ENCODE measurements around the gene TRAF3.
A peak's percentile ranks its signal among the peaks of the same experiment; 100 is the strongest.
"Not testable (repeated sequence)": the region's sequence is repeated elsewhere in the genome, so short reads cannot be mapped to it uniquely, and the experiment has no call there.

Gene TRAF3

GRCh38 chr14:102848830-102849525, 71.7 kb downstream of the TRAF3 start:
- Histone ChIP-seq H3K9me3 (no peaks in the 10 kb centered on the region; the same call in 1 of the 2 replicates), H3K36me3 (replicated peaks) (no peaks in the 10 kb centered on the region; the same call in none of the 2 replicates), H3K27me3 (ENCODE audit: low read depth) (no peaks in the 10 kb centered on the region), H3K4me3 (no peak overlapping the region), H3K4me1 (no peaks in the 10 kb centered on the region; the same call in 1 of the 2 replicates)
- DNase-seq (ENCODE audit: low spot score in 2 of 2), result no peak
- in situ Hi-C loops (cut with MboI; ENCODE audit: low sequenced_read_pairs), result no loop called here

GRCh38 chr14:102849526-102850379, 72.5 kb downstream of the TRAF3 start:
- in situ Hi-C loops (cut with MboI; ENCODE audit: low sequenced_read_pairs), result no loop called here
- Histone ChIP-seq H3K4me3 (no peak overlapping the region), H3K36me3 (replicated peaks) (no peaks in the 10 kb centered on the region; the same call in none of the 2 replicates), H3K27me3 (ENCODE audit: low read depth) (no peaks in the 10 kb centered on the region), H3K4me1 (no peaks in the 10 kb centered on the region; the same call in 1 of the 2 replicates), H3K9me3 (no peaks in the 10 kb centered on the region; the same call in 1 of the 2 replicates)
- DNase-seq (ENCODE audit: low spot score in 2 of 2), result no peak

GRCh38 chr14:102853648-102854047, 76.4 kb downstream of the TRAF3 start:
- H3K4me1 ChIP-seq, result no peaks in the 10 kb centered on the region; the same call in 1 of the 2 replicates
- in situ Hi-C loops (cut with MboI; ENCODE audit: low sequenced_read_pairs), result no loop called here
- no peak overlapping the region for H3K4me3 ChIP-seq
- H3K9me3 ChIP-seq, result no peaks in the 10 kb centered on the region
- no peak for DNase-seq (ENCODE audit: low spot score in 2 of 2)
- no peaks in the 10 kb centered on the region; the same call in 1 of the 2 replicates for H3K36me3 ChIP-seq (replicated peaks)
- H3K27me3 ChIP-seq (ENCODE audit: low read depth), result no peaks in the 10 kb centered on the region

- H3K4me1 ChIP-seq, result no peaks in the 10 kb centered on the region; the same call in 1 of the 2 replicates
- no peaks in the 10 kb centered on the region for H3K27me3 ChIP-seq (ENCODE audit: low read depth)
- no peak overlapping the region for H3K4me3 ChIP-seq
- in situ Hi-C loops (cut with MboI; ENCODE audit: low sequenced_read_pairs), result no loop called here
- no peaks in the 10 kb centered on the region for H3K9me3 ChIP-seq
- DNase-seq (ENCODE audit: low spot score in 2 of 2), result no peak
- H3K36me3 ChIP-seq (replicated peaks), result no peaks in the 10 kb centered on the region; the same call in 1 of the 2 replicates
Measured at GRCh38 chr14:102854091-102854703, 76.9 kb downstream of the TRAF3 start.

GRCh38 chr14:102856179-102856578, 78.9 kb downstream of the TRAF3 start:
- DNase-seq (ENCODE audit: low spot score in 2 of 2), result no peak
- Histone ChIP-seq H3K27me3 (ENCODE audit: low read depth) (no peaks in the 10 kb centered on the region), H3K4me1 (no peaks in the 10 kb centered on the region), H3K9me3 (peaks cover 3% of the 10 kb centered on the region; the same call in 1 of the 2 replicates), H3K36me3 (replicated peaks) (no peaks in the 10 kb centered on the region), H3K4me3 (no peak overlapping the region)
- in situ Hi-C loops (cut with MboI; ENCODE audit: low sequenced_read_pairs), result no loop called here

GRCh38 chr14:102857444-102857843, 80.2 kb downstream of the TRAF3 start:
- in situ Hi-C loops (cut with MboI; ENCODE audit: low sequenced_read_pairs), result no loop called here
- H3K27me3 ChIP-seq (ENCODE audit: low read depth), result no peaks in the 10 kb centered on the region
- no peaks in the 10 kb centered on the region for H3K36me3 ChIP-seq (replicated peaks)
- peaks cover 3% of the 10 kb centered on the region; the same call in 1 of the 2 replicates for H3K9me3 ChIP-seq
- H3K4me3 ChIP-seq, result no peak overlapping the region
- no peak for DNase-seq (ENCODE audit: low spot score in 2 of 2)
- H3K4me1 ChIP-seq, result peaks cover 2% of the 10 kb centered on the region

- no peaks in the 10 kb centered on the region for H3K27me3 ChIP-seq (ENCODE audit: low read depth)
- in situ Hi-C loops (cut with MboI; ENCODE audit: low sequenced_read_pairs), result no loop called here
- peaks cover 10% of the 10 kb centered on the region for H3K4me1 ChIP-seq
- H3K9me3 ChIP-seq, result peaks cover 3% of the 10 kb centered on the region; the same call in 1 of the 2 replicates
- no peaks in the 10 kb centered on the region for H3K36me3 ChIP-seq (replicated peaks)
- DNase-seq (ENCODE audit: low spot score in 2 of 2), result no peak
- H3K4me3 ChIP-seq, result no peak overlapping the region
Measured at GRCh38 chr14:102859911-102860310, 82.7 kb downstream of the TRAF3 start.

GRCh38 chr14:102862154-102862773, 85.0 kb downstream of the TRAF3 start:
- in situ Hi-C loops (cut with MboI; ENCODE audit: low sequenced_read_pairs), result no loop called here
- no peaks in the 10 kb centered on the region for H3K36me3 ChIP-seq (replicated peaks)
- peaks cover 10% of the 10 kb centered on the region for H3K4me1 ChIP-seq
- peaks cover 3% of the 10 kb centered on the region; the same call in 1 of the 2 replicates for H3K9me3 ChIP-seq
- DNase-seq (ENCODE audit: low spot score in 2 of 2), result no peak
- H3K4me3 ChIP-seq, result no peak overlapping the region
- no peaks in the 10 kb centered on the region for H3K27me3 ChIP-seq (ENCODE audit: low read depth)

GRCh38 chr14:102863381-102863780, 86.1 kb downstream of the TRAF3 start:
- Histone ChIP-seq H3K36me3 (replicated peaks) (no peaks in the 10 kb centered on the region), H3K9me3 (peaks cover 3% of the 10 kb centered on the region; the same call in 1 of the 2 replicates), H3K4me3 (no peak overlapping the region), H3K27me3 (ENCODE audit: low read depth) (no peaks in the 10 kb centered on the region), H3K4me1 (peaks cover 10% of the 10 kb centered on the region)
- in situ Hi-C loops (cut with MboI; ENCODE audit: low sequenced_read_pairs), result no loop called here
- DNase-seq (ENCODE audit: low spot score in 2 of 2), result peak; percentile 63 to 72

- DNase-seq (ENCODE audit: low spot score in 2 of 2); in situ Hi-C loops (cut with MboI; ENCODE audit: low sequenced_read_pairs); H3K4me3 ChIP-seq; H3K4me1 ChIP-seq; H3K9me3 ChIP-seq; H3K36me3 ChIP-seq (replicated peaks); H3K27me3 ChIP-seq (ENCODE audit: low read depth): not testable (repeated sequence)
Measured at GRCh38 chr14:102865916-102866315, 88.7 kb downstream of the TRAF3 start.

GRCh38 chr14:102866982-102867761, 89.9 kb downstream of the TRAF3 start:
- Histone ChIP-seq H3K4me3 (no peak overlapping the region), H3K4me1 (peaks cover 10% of the 10 kb centered on the region), H3K36me3 (replicated peaks) (peaks cover 12% of the 10 kb centered on the region), H3K27me3 (ENCODE audit: low read depth) (no peaks in the 10 kb centered on the region), H3K9me3 (no peaks in the 10 kb centered on the region)
- DNase-seq (ENCODE audit: low spot score in 2 of 2), result no peak
- in situ Hi-C loops (cut with MboI; ENCODE audit: low sequenced_read_pairs), result no loop called here

GRCh38 chr14:102867826-102868580, 90.8 kb downstream of the TRAF3 start:
- peaks cover 18% of the 10 kb centered on the region for H3K36me3 ChIP-seq (replicated peaks)
- peaks cover 2% of the 10 kb centered on the region for H3K4me1 ChIP-seq

More at GRCh38 chr14:102867826-102868580, 90.8 kb downstream of the TRAF3 start:
- no peaks in the 10 kb centered on the region for H3K27me3 ChIP-seq (ENCODE audit: low read depth)
- DNase-seq (ENCODE audit: low spot score in 2 of 2), result no peak
- H3K4me3 ChIP-seq, result no peak overlapping the region
- in situ Hi-C loops (cut with MboI; ENCODE audit: low sequenced_read_pairs), result no loop called here
- no peaks in the 10 kb centered on the region for H3K9me3 ChIP-seq
